G401.6 (cell line): Measurements from ENCODE around the gene SNTA1.
A peak's percentile ranks its signal among the peaks of the same experiment; 100 is the strongest.
"Not testable (repeated sequence)": the region's sequence is repeated elsewhere in the genome, so short reads cannot be mapped to it uniquely, and the experiment has no call there.

Source experiments
- FAIRE-seq: peaks from 2 replicates; lab custom pipeline; 2012; peaks lifted over from hg19 to GRCh38; lab: Jason Lieb, UNC

SNTA1 gene

GRCh38 chr20:33423875-33424274 is 19.7 kb downstream of the SNTA1 start:
- FAIRE-seq, result not testable (repeated sequence)

GRCh38 chr20:33423141-33423834 is 20.3 kb downstream of the SNTA1 start:
- no peak for FAIRE-seq

GRCh38 chr20:33419140-33419974 is 24.2 kb downstream of the SNTA1 start:
- FAIRE-seq, result no peak

- FAIRE-seq, result no peak
These were observed 25.5 kb downstream of the SNTA1 start for GRCh38 chr20:33418033-33418432.

- no peak for FAIRE-seq
These were observed 27.6 kb downstream of the SNTA1 start for GRCh38 chr20:33415948-33416347.

- FAIRE-seq, result no peak
These were observed 31.1 kb downstream of the SNTA1 start for GRCh38 chr20:33412484-33412838.

GRCh38 chr20:33411711-33412483 is 31.7 kb downstream of the SNTA1 start:
- FAIRE-seq, result no peak

GRCh38 chr20:33411242-33411641 is 32.3 kb downstream of the SNTA1 start:
- FAIRE-seq, result no peak

GRCh38 chr20:33410081-33410742 is 33.4 kb downstream of the SNTA1 start:
- no peak for FAIRE-seq

- no peak for FAIRE-seq
These were observed 34.6 kb downstream of the SNTA1 start for GRCh38 chr20:33408716-33409654.

GRCh38 chr20:33408313-33408712 is 35.2 kb downstream of the SNTA1 start:
- FAIRE-seq, result no peak

GRCh38 chr20:33407796-33408195 is 35.8 kb downstream of the SNTA1 start:
- no peak for FAIRE-seq

GRCh38 chr20:33407251-33407650 is 36.3 kb downstream of the SNTA1 start:
- FAIRE-seq, result no peak

GRCh38 chr20:33404281-33404680 is 39.3 kb downstream of the SNTA1 start:
- FAIRE-seq, result no peak

- no peak for FAIRE-seq
These were observed 41.6 kb downstream of the SNTA1 start for GRCh38 chr20:33401921-33402369.

GRCh38 chr20:33401184-33401920 is 42.2 kb downstream of the SNTA1 start, which contains the start of gene CDK5RAP1:
Gene CDK5RAP1, minus strand, starts transcription at chr20:33401519. Its CDS starts 4,455 bp downstream, at chr20:33397064.
- FAIRE-seq, result peak; percentile 51

GRCh38 chr20:33400812-33401183 is 42.8 kb downstream of the SNTA1 start:
- FAIRE-seq, result no peak

GRCh38 chr20:33399924-33400323 is 43.6 kb downstream of the SNTA1 start:
- no peak for FAIRE-seq

- no peak for FAIRE-seq
These were observed 48.8 kb downstream of the SNTA1 start for GRCh38 chr20:33394718-33395117.

- FAIRE-seq, result no peak
These were observed 50.0 kb downstream of the SNTA1 start for GRCh38 chr20:33393609-33394008.
